ENCODE measurements around the gene CCDC73. TPM values are rescaled to one million over a fixed set of nuclear protein-coding genes. Genes with fewer than 3 reads are reported as not detected.
A peak's percentile ranks its signal among the peaks of the same experiment; 100 is the strongest.
"Not testable (repeated sequence)": the region's sequence is repeated elsewhere in the genome, so short reads cannot be mapped to it uniquely, and the experiment has no call there.

The CCDC73 gene
- total RNA-seq, 2 donors from 2014 or later: not detected

- intact Hi-C loops (cut with DNase I, micrococcal nuclease): no loop called here
- ATAC-seq: no peak
Observed at GRCh38 chr11:32610797-32611352, 183.6 kb downstream of the CCDC73 start.

GRCh38 chr11:32608826-32609225 is 185.6 kb downstream of the CCDC73 start:
- DNase-seq; ATAC-seq; intact Hi-C loops (cut with DNase I, micrococcal nuclease): not testable (repeated sequence)

More at GRCh38 chr11:32610797-32611352, 183.6 kb downstream of the CCDC73 start:
- DNase-seq: no peak

- no peak for ATAC-seq
- DNase-seq: no peak
- intact Hi-C loops (cut with DNase I, micrococcal nuclease): no loop called here
Observed at GRCh38 chr11:32606220-32606619, 188.2 kb downstream of the CCDC73 start.

- intact Hi-C loops (cut with DNase I, micrococcal nuclease): no loop called here
- ATAC-seq: no peak
- no peak for DNase-seq
Observed at GRCh38 chr11:32602657-32603415, 191.6 kb downstream of the CCDC73 start.

- intact Hi-C loops (cut with DNase I, micrococcal nuclease): no loop called here
- no peak for ATAC-seq
Observed at GRCh38 chr11:32597921-32598320, 196.5 kb downstream of the CCDC73 start.

GRCh38 chr11:32596114-32596513 is 198.3 kb downstream of the CCDC73 start:
- not testable (repeated sequence) for DNase-seq

More at GRCh38 chr11:32597921-32598320, 196.5 kb downstream of the CCDC73 start:
- no peak for DNase-seq

GRCh38 chr11:32594272-32594671 is 200.2 kb downstream of the CCDC73 start:
- intact Hi-C loops (cut with DNase I, micrococcal nuclease): no loop called here
- no peak for DNase-seq
- ATAC-seq: no peak

More at GRCh38 chr11:32596114-32596513, 198.3 kb downstream of the CCDC73 start:
- intact Hi-C loops (cut with DNase I, micrococcal nuclease); ATAC-seq: not testable (repeated sequence)

- intact Hi-C loops (cut with DNase I, micrococcal nuclease): no loop called here
- DNase-seq: no peak
- ATAC-seq: no peak
Observed at GRCh38 chr11:32586576-32587190, 207.8 kb downstream of the CCDC73 start.

- ATAC-seq: peak; percentile 12
- intact Hi-C loops (cut with DNase I, micrococcal nuclease): no loop called here
- no peak for DNase-seq
Observed at GRCh38 chr11:32584921-32585320, 209.5 kb downstream of the CCDC73 start.

GRCh38 chr11:32583459-32584271 is 210.8 kb downstream of the CCDC73 start, which contains the start of gene EIF3M:
Gene EIF3M, plus strand, starts transcription at chr11:32583831. Its CDS starts 57 bp downstream, at chr11:32583888.
- intact Hi-C loops (cut with DNase I, micrococcal nuclease): no loop called here
- DNase-seq (peak; percentile 97 to 98), ATAC-seq (peak; percentile 99)

- intact Hi-C loops (cut with DNase I, micrococcal nuclease): no loop called here
- ATAC-seq (no peak), DNase-seq (no peak)
Observed at GRCh38 chr11:32581556-32581955, 212.9 kb downstream of the CCDC73 start.

- ATAC-seq: no peak
- intact Hi-C loops (cut with DNase I, micrococcal nuclease): no loop called here
Observed at GRCh38 chr11:32580967-32581366, 213.5 kb downstream of the CCDC73 start.

GRCh38 chr11:32576456-32576855 is 218.0 kb downstream of the CCDC73 start:
- intact Hi-C loops (cut with DNase I, micrococcal nuclease): no loop called here
- DNase-seq (no peak), ATAC-seq (no peak)

More at GRCh38 chr11:32580967-32581366, 213.5 kb downstream of the CCDC73 start:
- DNase-seq: no peak

- ATAC-seq (no peak), DNase-seq (no peak)
- intact Hi-C loops (cut with DNase I, micrococcal nuclease): no loop called here
Observed at GRCh38 chr11:32575070-32575469, 219.4 kb downstream of the CCDC73 start.

- ATAC-seq (no peak), DNase-seq (no peak)
- intact Hi-C loops (cut with DNase I, micrococcal nuclease): no loop called here
Observed at GRCh38 chr11:32574421-32574820, 220.0 kb downstream of the CCDC73 start.

GRCh38 chr11:32573228-32573627 is 221.2 kb downstream of the CCDC73 start:
- no peak for DNase-seq
- intact Hi-C loops (cut with DNase I, micrococcal nuclease): no loop called here
- no peak for ATAC-seq

- ATAC-seq (no peak), DNase-seq (no peak)
- intact Hi-C loops (cut with DNase I, micrococcal nuclease): no loop called here
Observed at GRCh38 chr11:32571039-32571438, 223.4 kb downstream of the CCDC73 start.

- intact Hi-C loops (cut with DNase I, micrococcal nuclease): no loop called here
- DNase-seq: no peak
- no peak for ATAC-seq
Observed at GRCh38 chr11:32569313-32569881, 225.1 kb downstream of the CCDC73 start.

GRCh38 chr11:32567154-32567553 is 227.3 kb downstream of the CCDC73 start:
- DNase-seq: no peak
- no peak for ATAC-seq
- intact Hi-C loops (cut with DNase I, micrococcal nuclease): no loop called here
